Erythroblast (primary cell): ENCODE results near the gene RASL11A.

Source experiments
- GATA1 ChIP-seq: IDR thresholded peaks from 2 replicates; pipeline ENCODE4 v1.6.1; 2011; ENCODE audit warnings: low read depth, mild to moderate bottlenecking, control low read depth, low read length, moderate library complexity
- POLR2A ChIP-seq: IDR thresholded peaks from 2 replicates; pipeline ENCODE4 v1.6.1; 2011; ENCODE audit warnings: mild to moderate bottlenecking, low read length

GRCh38 chr13:27245610-27246009 is 25.0 kb upstream of the RASL11A start:
- TF ChIP-seq POLR2A (no peak), GATA1 (no peak)
